ENCODE measurements around the gene MAN2B2. TPM values are rescaled to one million over a fixed set of nuclear protein-coding genes. Genes with fewer than 3 reads are reported as not detected.

Gene MAN2B2
- total RNA-seq, 2 donors from 2014 or later: 22.4 to 28.3 TPM

DNA sequence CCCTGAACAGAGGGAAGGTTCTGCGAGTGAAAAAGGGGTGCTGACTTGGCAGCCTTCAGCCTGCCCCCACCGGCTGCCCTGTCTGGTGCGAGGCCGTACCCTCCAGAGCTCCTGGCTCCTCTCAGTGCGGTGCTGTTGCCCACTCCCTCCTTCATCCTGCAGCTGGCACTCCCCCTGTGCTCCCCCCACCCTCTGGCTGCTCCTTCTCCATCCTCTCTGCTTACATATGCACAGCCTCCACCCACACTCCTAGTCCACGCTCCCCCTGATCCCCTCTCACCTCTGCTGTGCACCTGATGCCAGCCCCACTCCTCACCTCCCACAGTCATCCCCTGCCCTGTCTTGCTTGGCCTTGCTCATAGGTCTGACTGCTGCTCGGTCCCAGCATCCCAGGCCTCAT, 9.9 kb downstream of the MAN2B2 start:
- Histone ChIP-seq H3K4me1 (no peaks in the 10 kb centered on the region), H3K27ac (no peak overlapping the region), H3K4me3 (no peak overlapping the region), H3K9me3 (no peaks in the 10 kb centered on the region), H3K36me3 (replicated peaks in 1 of 2; ENCODE audit: insufficient read depth in 1 of 2, low read depth in 2 of 2) (peaks cover 0 to 2% of the 10 kb centered on the region in 2 donors), H3K27me3 (no peaks in the 10 kb centered on the region)
- DNase-seq (no peak), ATAC-seq (no peak)
- 81 to 97% methylated on average over 7 of the region's 7 CpGs for WGBS, 2 donors
- intact Hi-C loops (cut with DNase I): no loop called here
- TF ChIP-seq POLR2A (IDR thresholded peaks at IDR 0.05): no peak
- TF ChIP-seq, protein P1, sequence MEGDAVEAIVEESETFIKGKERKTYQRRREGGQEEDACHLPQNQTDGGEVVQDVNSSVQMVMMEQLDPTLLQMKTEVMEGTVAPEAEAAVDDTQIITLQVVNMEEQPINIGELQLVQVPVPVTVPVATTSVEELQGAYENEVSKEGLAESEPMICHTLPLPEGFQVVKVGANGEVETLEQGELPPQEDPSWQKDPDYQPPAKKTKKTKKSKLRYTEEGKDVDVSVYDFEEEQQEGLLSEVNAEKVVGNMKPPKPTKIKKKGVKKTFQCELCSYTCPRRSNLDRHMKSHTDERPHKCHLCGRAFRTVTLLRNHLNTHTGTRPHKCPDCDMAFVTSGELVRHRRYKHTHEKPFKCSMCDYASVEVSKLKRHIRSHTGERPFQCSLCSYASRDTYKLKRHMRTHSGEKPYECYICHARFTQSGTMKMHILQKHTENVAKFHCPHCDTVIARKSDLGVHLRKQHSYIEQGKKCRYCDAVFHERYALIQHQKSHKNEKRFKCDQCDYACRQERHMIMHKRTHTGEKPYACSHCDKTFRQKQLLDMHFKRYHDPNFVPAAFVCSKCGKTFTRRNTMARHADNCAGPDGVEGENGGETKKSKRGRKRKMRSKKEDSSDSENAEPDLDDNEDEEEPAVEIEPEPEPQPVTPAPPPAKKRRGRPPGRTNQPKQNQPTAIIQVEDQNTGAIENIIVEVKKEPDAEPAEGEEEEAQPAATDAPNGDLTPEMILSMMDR (IDR thresholded peaks at IDR 0.05): no peak

DNA sequence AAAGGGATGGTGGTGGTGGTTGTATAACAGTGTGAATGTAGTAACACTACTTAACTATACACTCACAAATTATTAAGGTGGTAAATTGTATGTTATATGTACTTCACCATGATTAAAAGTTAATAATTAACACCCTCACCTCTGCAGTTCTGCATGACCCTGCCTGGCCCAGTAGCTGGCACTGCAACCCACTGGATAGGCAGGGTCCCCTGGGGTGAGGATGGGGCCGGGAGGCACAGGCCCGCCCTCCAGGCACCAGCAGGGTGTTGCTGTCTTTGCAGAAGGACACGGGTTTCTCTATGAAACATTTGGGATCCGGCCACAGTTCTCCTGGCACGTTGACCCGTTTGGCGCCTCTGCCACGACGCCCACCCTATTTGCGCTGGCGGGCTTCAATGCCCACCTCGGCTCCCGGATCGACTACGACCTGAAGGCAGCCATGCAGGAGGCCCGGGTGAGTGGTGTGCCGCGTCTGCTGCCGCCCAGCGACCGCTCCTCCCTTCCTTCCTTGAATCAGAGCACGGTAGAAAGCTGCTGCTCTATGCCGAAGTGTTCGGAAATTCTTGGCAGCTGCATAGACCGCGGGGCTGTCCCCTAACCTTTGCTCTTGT, 11.8 kb downstream of the MAN2B2 start:
- Histone ChIP-seq H3K9me3 (no peaks in the 10 kb centered on the region), H3K4me1 (no peaks in the 10 kb centered on the region), H3K4me3 (no peak overlapping the region), H3K36me3 (replicated peaks in 1 of 2; ENCODE audit: insufficient read depth in 1 of 2, low read depth in 2 of 2) (no peaks in the 10 kb centered on the region), H3K27me3 (no peaks in the 10 kb centered on the region), H3K27ac (no peak overlapping the region)
- TF ChIP-seq, protein P1 (IDR thresholded peaks at IDR 0.05): no peak
- TF ChIP-seq POLR2A (IDR thresholded peaks at IDR 0.05): no peak
- no peak for ATAC-seq
- WGBS, 2 donors: 87 to 90% methylated on average over 18 to 26 of the region's 26 CpGs
- DNase-seq: no peak
- intact Hi-C loops (cut with DNase I): no loop called here

DNA sequence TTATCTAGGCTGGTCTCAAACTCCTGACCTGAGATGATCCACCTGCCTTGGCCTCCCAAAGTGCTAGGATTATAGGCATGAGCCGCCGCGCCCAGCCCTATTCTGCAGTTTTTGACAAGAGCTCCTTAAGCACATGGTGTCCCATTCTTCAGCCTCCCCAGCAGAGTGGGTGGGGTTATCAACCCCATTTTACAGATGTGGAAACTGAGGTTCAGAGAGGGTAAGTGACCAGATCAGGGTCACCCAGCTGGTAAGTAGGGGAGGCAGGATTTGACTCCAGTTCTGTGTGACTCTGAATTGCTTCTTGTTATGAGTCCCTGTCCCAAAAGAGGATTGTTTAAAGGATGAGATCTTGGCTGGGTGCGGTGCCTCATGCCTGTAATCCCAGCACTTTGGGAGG, 14.5 kb downstream of the MAN2B2 start:
- Histone ChIP-seq H3K27me3 (no peaks in the 10 kb centered on the region), H3K9me3 (no peaks in the 10 kb centered on the region), H3K36me3 (replicated peaks in 1 of 2; ENCODE audit: insufficient read depth in 1 of 2, low read depth in 2 of 2) (no peaks in the 10 kb centered on the region), H3K4me1 (no peaks in the 10 kb centered on the region), H3K27ac (no peak overlapping the region), H3K4me3 (no peak overlapping the region)
- intact Hi-C loops (cut with DNase I): no loop called here
- WGBS, 2 donors: 85 to 90% methylated on average over 4 of the region's 4 CpGs
- ATAC-seq (no peak), DNase-seq (no peak)
- no peak for TF ChIP-seq POLR2A (IDR thresholded peaks at IDR 0.05)
- TF ChIP-seq, protein P1 (IDR thresholded peaks at IDR 0.05): no peak

DNA sequence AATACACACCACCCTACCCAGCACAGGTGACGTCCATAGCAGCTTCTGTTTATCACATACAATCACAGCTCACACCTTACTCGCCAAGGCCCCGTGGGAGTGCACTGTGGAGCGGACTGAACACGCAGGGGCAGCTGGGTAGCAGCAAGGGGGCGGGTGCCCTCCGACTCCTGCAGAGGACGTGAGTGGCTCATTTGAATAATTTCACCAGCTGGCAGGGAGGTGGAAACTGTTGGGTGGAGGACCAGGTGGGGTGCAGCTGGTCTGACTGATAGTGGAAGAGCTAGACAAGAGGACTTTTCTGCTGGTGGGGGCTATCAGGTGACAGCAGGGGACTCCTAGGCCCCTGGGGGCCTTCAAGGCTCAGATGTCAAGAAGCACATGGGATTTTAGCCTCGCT, 16.3 kb downstream of the MAN2B2 start:
- Histone ChIP-seq H3K27ac (no peak overlapping the region), H3K4me3 (no peak overlapping the region), H3K9me3 (no peaks in the 10 kb centered on the region), H3K4me1 (no peaks in the 10 kb centered on the region), H3K36me3 (replicated peaks in 1 of 2; ENCODE audit: insufficient read depth in 1 of 2, low read depth in 2 of 2) (peaks cover 0 to 4% of the 10 kb centered on the region in 2 donors), H3K27me3 (no peaks in the 10 kb centered on the region)
- intact Hi-C loops (cut with DNase I): no loop called here
- WGBS, 2 donors: 82 to 93% methylated on average over 5 to 9 of the region's 9 CpGs
- DNase-seq (no peak), ATAC-seq (no peak)
- TF ChIP-seq, protein P1 (IDR thresholded peaks at IDR 0.05): no peak
- TF ChIP-seq POLR2A (IDR thresholded peaks at IDR 0.05): no peak

DNA sequence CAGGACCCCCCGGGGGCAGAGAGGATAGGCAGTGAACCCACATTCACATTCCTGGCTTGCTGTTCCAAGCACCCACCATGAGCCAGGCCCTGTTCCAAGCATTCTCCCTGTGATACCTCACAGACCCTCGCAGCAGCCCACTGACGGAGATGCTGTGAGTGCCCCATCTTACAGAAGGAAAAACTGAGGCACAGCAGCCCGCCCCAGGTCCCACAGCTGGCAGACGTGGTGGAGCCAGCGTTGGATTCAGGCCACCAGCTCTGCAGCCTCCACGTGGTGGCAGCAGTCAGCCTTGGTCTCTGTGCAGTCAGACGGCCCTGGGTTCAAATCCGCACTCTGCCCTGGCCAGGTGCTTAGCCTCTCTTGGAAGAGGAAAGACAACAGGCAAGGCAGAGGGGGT, 16.8 kb downstream of the MAN2B2 start:
- ATAC-seq (no peak), DNase-seq (no peak)
- Histone ChIP-seq H3K4me3 (no peak overlapping the region), H3K27me3 (no peaks in the 10 kb centered on the region), H3K27ac (no peak overlapping the region), H3K4me1 (no peaks in the 10 kb centered on the region), H3K9me3 (no peaks in the 10 kb centered on the region), H3K36me3 (replicated peaks in 1 of 2; ENCODE audit: insufficient read depth in 1 of 2, low read depth in 2 of 2) (peaks cover 0 to 4% of the 10 kb centered on the region in 2 donors)
- WGBS, 2 donors: 80 to 88% methylated on average over 4 to 9 of the region's 9 CpGs
- TF ChIP-seq POLR2A (IDR thresholded peaks at IDR 0.05): no peak
- TF ChIP-seq, protein P1 (IDR thresholded peaks at IDR 0.05): no peak
- intact Hi-C loops (cut with DNase I): no loop called here
